Measurements from ENCODE around the gene SLC4A11. TPM values are rescaled to one million over a fixed set of nuclear protein-coding genes. Genes with fewer than 3 reads are reported as not detected.

SLC4A11 gene
- total RNA-seq, 1 experiment from 2014 or later, result 5.7 TPM

GRCh38 chr20:3226864-3227263 is 12.1 kb downstream of the SLC4A11 start:
- Mint-ChIP-seq H3K9me3 (ENCODE audit: unreplicated experiment) (no peaks in the 10 kb centered on the region), H3K27me3 (ENCODE audit: insufficient read depth, unreplicated experiment) (no peaks in the 10 kb centered on the region), H3K27ac (ENCODE audit: low read depth, unreplicated experiment) (no peak overlapping the region), H3K4me1 (ENCODE audit: insufficient read depth, unreplicated experiment) (peaks cover under 1% of the 10 kb centered on the region), H3K4me3 (ENCODE audit: unreplicated experiment) (no peak overlapping the region), H3K36me3 (ENCODE audit: insufficient read depth, unreplicated experiment) (peaks cover 12% of the 10 kb centered on the region)
- ChIA-PET POLR2A (interaction anchor here (0.7 to 1.0 kb wide), 2 partner anchors 17 to 67 kb away, joined by 4 to 7 read pairs; partner anchors contain the start of genes FASTKD5, ITPA and UBOX5), CTCF (interaction anchor here (1.4 kb wide), 1 partner anchor 9 kb away, joined by 6 read pairs; no protein-coding TSS in a partner anchor)
- intact Hi-C loops (cut with micrococcal nuclease), result no loop called here
- no TSS peak for BruUV-seq (replicated peaks)
- no peak for DNase-seq (ENCODE audit: unreplicated experiment)
- TF ChIP-seq, protein P1, sequence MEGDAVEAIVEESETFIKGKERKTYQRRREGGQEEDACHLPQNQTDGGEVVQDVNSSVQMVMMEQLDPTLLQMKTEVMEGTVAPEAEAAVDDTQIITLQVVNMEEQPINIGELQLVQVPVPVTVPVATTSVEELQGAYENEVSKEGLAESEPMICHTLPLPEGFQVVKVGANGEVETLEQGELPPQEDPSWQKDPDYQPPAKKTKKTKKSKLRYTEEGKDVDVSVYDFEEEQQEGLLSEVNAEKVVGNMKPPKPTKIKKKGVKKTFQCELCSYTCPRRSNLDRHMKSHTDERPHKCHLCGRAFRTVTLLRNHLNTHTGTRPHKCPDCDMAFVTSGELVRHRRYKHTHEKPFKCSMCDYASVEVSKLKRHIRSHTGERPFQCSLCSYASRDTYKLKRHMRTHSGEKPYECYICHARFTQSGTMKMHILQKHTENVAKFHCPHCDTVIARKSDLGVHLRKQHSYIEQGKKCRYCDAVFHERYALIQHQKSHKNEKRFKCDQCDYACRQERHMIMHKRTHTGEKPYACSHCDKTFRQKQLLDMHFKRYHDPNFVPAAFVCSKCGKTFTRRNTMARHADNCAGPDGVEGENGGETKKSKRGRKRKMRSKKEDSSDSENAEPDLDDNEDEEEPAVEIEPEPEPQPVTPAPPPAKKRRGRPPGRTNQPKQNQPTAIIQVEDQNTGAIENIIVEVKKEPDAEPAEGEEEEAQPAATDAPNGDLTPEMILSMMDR (IDR thresholded peaks at IDR 0.05; ENCODE audit: unreplicated experiment), result no peak

- intact Hi-C loops (cut with micrococcal nuclease), result no loop called here
These were observed 12.9 kb downstream of the SLC4A11 start for GRCh38 chr20:3226093-3226492.

GRCh38 chr20:3224681-3225421 is 14.1 kb downstream of the SLC4A11 start:
- Mint-ChIP-seq H3K27me3 (ENCODE audit: insufficient read depth, unreplicated experiment) (no peaks in the 10 kb centered on the region), H3K27ac (ENCODE audit: low read depth, unreplicated experiment) (no peak overlapping the region), H3K36me3 (ENCODE audit: insufficient read depth, unreplicated experiment) (peaks cover 32% of the 10 kb centered on the region), H3K9me3 (ENCODE audit: unreplicated experiment) (no peaks in the 10 kb centered on the region), H3K4me1 (ENCODE audit: insufficient read depth, unreplicated experiment) (peaks cover 4% of the 10 kb centered on the region), H3K4me3 (ENCODE audit: unreplicated experiment) (no peak overlapping the region)
- ChIA-PET POLR2A (interaction anchor here (0.5 to 2.2 kb wide), 11 partner anchors 8 to 169 kb away, joined by 3 to 10 read pairs (median 4); partner anchors contain the start of gene SLC4A11), CTCF (interaction anchor here (0.7 to 0.8 kb wide), 2 partner anchors 90 to 105 kb away, joined by 3 to 4 read pairs; no protein-coding TSS in a partner anchor)
- DNase-seq (ENCODE audit: unreplicated experiment), result no peak
- TF ChIP-seq, protein P1 (IDR thresholded peaks at IDR 0.05; ENCODE audit: unreplicated experiment), result no peak
- intact Hi-C loops (cut with micrococcal nuclease), result no loop called here
- no TSS peak for BruUV-seq (replicated peaks)

More at GRCh38 chr20:3226093-3226492, 12.9 kb downstream of the SLC4A11 start:
- Mint-ChIP-seq H3K36me3 (ENCODE audit: insufficient read depth, unreplicated experiment) (peaks cover 20% of the 10 kb centered on the region), H3K4me3 (ENCODE audit: unreplicated experiment) (no peak overlapping the region), H3K27ac (ENCODE audit: low read depth, unreplicated experiment) (no peak overlapping the region), H3K9me3 (ENCODE audit: unreplicated experiment) (no peaks in the 10 kb centered on the region), H3K27me3 (ENCODE audit: insufficient read depth, unreplicated experiment) (no peaks in the 10 kb centered on the region), H3K4me1 (ENCODE audit: insufficient read depth, unreplicated experiment) (peaks cover 4% of the 10 kb centered on the region)
- BruUV-seq (replicated peaks), result no TSS peak
- DNase-seq (ENCODE audit: unreplicated experiment), result no peak
- CTCF ChIA-PET, result no interaction called here
- POLR2A ChIA-PET, result interaction anchor here (0.7 to 2.2 kb wide), 4 partner anchors 11 to 91 kb away, joined by 3 to 10 read pairs (median 5); partner anchors contain the start of gene SLC4A11
- TF ChIP-seq, protein P1 (IDR thresholded peaks at IDR 0.05; ENCODE audit: unreplicated experiment), result no peak

- ChIA-PET CTCF (interaction anchor here (0.8 to 11.5 kb wide), 3 partner anchors 8 to 91 kb away, joined by 3 to 192 read pairs (median 5); no protein-coding TSS in a partner anchor), POLR2A (interaction anchor here (0.5 to 2.2 kb wide), 11 partner anchors 7 to 170 kb away, joined by 3 to 10 read pairs (median 4); partner anchors contain the start of genes ITPA and SLC4A11)
- Mint-ChIP-seq H3K27ac (ENCODE audit: low read depth, unreplicated experiment) (no peak overlapping the region), H3K36me3 (ENCODE audit: insufficient read depth, unreplicated experiment) (peaks cover 32% of the 10 kb centered on the region), H3K9me3 (ENCODE audit: unreplicated experiment) (no peaks in the 10 kb centered on the region), H3K4me1 (ENCODE audit: insufficient read depth, unreplicated experiment) (peaks cover 4% of the 10 kb centered on the region), H3K4me3 (ENCODE audit: unreplicated experiment) (no peak overlapping the region), H3K27me3 (ENCODE audit: insufficient read depth, unreplicated experiment) (no peaks in the 10 kb centered on the region)
- no peak for DNase-seq (ENCODE audit: unreplicated experiment)
- TF ChIP-seq, protein P1 (IDR thresholded peaks at IDR 0.05; ENCODE audit: unreplicated experiment), result no peak
- intact Hi-C loops (cut with micrococcal nuclease), result no loop called here
- no TSS peak for BruUV-seq (replicated peaks)
These were observed 14.9 kb downstream of the SLC4A11 start for GRCh38 chr20:3223994-3224680.
